C4-2B (cell line): ENCODE results near the gene EFHC2.

Source experiments
- ZFX ChIP-seq: fragments of 450-650 bp; IDR thresholded peaks from 2 replicates; pipeline ENCODE4 v1.6.1; 2017
- TF ChIP-seq, protein P1 (sequence below): fragments of 450-650 bp; conservative IDR thresholded peaks from 2 replicates; pipeline ENCODE4 v1.5.1; 2017; ENCODE audit warnings: mild to moderate bottlenecking

GRCh38 chrX:44152852-44153251, 190.6 kb downstream of the EFHC2 start:
- TF ChIP-seq, protein P1, sequence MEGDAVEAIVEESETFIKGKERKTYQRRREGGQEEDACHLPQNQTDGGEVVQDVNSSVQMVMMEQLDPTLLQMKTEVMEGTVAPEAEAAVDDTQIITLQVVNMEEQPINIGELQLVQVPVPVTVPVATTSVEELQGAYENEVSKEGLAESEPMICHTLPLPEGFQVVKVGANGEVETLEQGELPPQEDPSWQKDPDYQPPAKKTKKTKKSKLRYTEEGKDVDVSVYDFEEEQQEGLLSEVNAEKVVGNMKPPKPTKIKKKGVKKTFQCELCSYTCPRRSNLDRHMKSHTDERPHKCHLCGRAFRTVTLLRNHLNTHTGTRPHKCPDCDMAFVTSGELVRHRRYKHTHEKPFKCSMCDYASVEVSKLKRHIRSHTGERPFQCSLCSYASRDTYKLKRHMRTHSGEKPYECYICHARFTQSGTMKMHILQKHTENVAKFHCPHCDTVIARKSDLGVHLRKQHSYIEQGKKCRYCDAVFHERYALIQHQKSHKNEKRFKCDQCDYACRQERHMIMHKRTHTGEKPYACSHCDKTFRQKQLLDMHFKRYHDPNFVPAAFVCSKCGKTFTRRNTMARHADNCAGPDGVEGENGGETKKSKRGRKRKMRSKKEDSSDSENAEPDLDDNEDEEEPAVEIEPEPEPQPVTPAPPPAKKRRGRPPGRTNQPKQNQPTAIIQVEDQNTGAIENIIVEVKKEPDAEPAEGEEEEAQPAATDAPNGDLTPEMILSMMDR, result no peak
- no peak for TF ChIP-seq ZFX
